Body of pancreas (tissue), 4 donors: ENCODE measurements around the gene THSD4.

Source experiments
- CTCF ChIP-seq, 7 experiments: fragments of 450-650 bp in 4 of 7; fragments of 200-600 bp in 3 of 7; sonication (generic) in 3 of 7; IDR thresholded peaks; one replicate each; pipeline ENCODE4 v1.5.1; 2016 to 2019; ENCODE audit warnings: antibody characterized with exemption in 7 of 7
- POLR2A ChIP-seq, 3 donors: fragments of 450-650 bp; IDR thresholded peaks; one replicate each; pipeline ENCODE4 v1.6.1; 2016; ENCODE audit warnings: antibody characterized with exemption in 3 of 3, mild to moderate bottlenecking in 2 of 3

GRCh38 chr15:71078506-71079207 lies 36.6 kb upstream of the THSD4 start:
- no peak for TF ChIP-seq CTCF (IDR thresholded peaks at IDR 0.05)
- no peak for TF ChIP-seq POLR2A (IDR thresholded peaks at IDR 0.05)
